Vagina (tissue), 2 donors: ENCODE results near the gene SCAANT1.
A peak's percentile ranks its signal among the peaks of the same experiment; 100 is the strongest.

Experiments used
- POLR2AphosphoS5 ChIP-seq, 2 donors: sonication (generic); formaldehyde crosslinking; IDR thresholded peaks; one replicate each; pipeline ENCODE4 v1.9.0; 2017; ENCODE audit warnings: antibody characterized with exemption in 2 of 2, mild to moderate bottlenecking in 2 of 2, low read depth in 1 of 2; ENCODE audit not compliant: insufficient read depth in 1 of 2
- TF ChIP-seq, protein P1 (sequence below), 3 experiments: fragments of 450-650 bp in 2 of 3; fragments of 200-600 bp in 1 of 3; sonication (generic) in 1 of 3; IDR thresholded peaks; one replicate each; pipeline ENCODE4 v1.5.1; 2017 to 2019; ENCODE audit warnings: antibody characterized with exemption in 3 of 3, mild to moderate bottlenecking in 2 of 3, moderate library complexity in 2 of 3

DNA sequence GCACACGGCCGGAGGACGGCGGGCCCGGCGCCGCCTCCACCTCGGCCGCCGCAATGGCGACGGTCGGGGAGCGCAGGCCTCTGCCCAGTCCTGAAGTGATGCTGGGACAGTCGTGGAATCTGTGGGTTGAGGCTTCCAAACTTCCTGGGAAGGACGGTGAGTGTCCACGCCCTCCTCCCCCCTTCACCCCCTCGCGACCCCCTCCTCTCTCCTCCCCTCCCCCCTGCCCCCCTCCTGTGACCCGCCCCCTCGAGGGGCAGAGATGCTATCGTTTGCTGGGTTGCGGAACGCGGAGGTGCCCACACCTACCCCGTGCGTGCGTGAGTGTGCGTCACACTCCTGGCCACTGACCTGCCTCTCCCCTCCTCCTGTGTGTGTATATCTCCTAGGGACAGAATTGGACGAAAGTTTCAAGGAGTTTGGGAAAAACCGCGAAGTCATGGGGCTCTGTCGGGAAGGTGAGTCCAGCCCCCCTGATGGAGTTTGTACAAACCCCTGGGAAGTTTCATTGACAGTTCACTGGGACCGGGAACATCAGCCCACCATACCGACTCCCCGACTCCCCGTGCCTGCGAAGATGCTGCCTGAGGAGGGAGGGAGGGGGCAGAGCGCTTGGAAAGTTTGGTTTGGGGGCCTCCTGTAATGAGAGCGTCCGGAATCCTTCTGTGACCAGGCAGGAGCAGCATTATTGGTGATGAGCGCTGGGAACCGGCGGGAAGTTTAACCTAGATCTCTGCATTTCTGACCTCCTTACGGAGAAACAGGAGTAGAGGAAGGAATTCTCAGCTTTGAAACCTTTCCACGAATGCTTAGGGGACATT lies 795 bp upstream of the SCAANT1 start:
- TF ChIP-seq, protein P1, sequence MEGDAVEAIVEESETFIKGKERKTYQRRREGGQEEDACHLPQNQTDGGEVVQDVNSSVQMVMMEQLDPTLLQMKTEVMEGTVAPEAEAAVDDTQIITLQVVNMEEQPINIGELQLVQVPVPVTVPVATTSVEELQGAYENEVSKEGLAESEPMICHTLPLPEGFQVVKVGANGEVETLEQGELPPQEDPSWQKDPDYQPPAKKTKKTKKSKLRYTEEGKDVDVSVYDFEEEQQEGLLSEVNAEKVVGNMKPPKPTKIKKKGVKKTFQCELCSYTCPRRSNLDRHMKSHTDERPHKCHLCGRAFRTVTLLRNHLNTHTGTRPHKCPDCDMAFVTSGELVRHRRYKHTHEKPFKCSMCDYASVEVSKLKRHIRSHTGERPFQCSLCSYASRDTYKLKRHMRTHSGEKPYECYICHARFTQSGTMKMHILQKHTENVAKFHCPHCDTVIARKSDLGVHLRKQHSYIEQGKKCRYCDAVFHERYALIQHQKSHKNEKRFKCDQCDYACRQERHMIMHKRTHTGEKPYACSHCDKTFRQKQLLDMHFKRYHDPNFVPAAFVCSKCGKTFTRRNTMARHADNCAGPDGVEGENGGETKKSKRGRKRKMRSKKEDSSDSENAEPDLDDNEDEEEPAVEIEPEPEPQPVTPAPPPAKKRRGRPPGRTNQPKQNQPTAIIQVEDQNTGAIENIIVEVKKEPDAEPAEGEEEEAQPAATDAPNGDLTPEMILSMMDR (IDR thresholded peaks at IDR 0.05), result no peak
- peak in 1 of 2 donors; percentile 31 for TF ChIP-seq POLR2AphosphoS5 (IDR thresholded peaks at IDR 0.05; ENCODE audit: insufficient read depth in 1 of 2, low read depth in 1 of 2)
